HEK293 (cell line): ENCODE results near the gene SLC4A1.

ENCODE experiments used
- CTCF ChIA-PET: fragments of 350-600 bp; formaldehyde crosslinking; extraction: SDS; loops from one replicate; lab custom pipeline; 2021; ENCODE audit warnings: antibody characterized with exemption; lab: Yijun Ruan, JAX
- POLR2A ChIA-PET: fragments of 300-600 bp; formaldehyde crosslinking; extraction: SDS; loops from one replicate; lab custom pipeline; 2020; ENCODE audit warnings: antibody characterized with exemption, inconsistent platforms; lab: Yijun Ruan, JAX
- H3K27ac ChIP-seq: fragments of 200-500 bp; sonication (Bioruptor generic); 2 replicates; pipeline ENCODE4 v1.5.1; 2014; ENCODE audit warnings: low read depth, low read length, control low read depth, inconsistent platforms; ENCODE audit errors: extremely low read depth
- H3K36me3 ChIP-seq, 2 experiments: fragments of 200-500 bp in 1 of 2; sonication (Bioruptor generic) in 1 of 2; 1 replicate in 1 of 2; 2 replicates in 1 of 2; pipeline ENCODE4 v1.5.1; 2014 to 2017; ENCODE audit warnings: inconsistent platforms in 2 of 2, low read length in 2 of 2; ENCODE audit not compliant: control insufficient read depth in 2 of 2, insufficient read depth in 1 of 2
- H3K4me1 ChIP-seq: fragments of 200-500 bp; sonication (Bioruptor generic); 2 replicates; pipeline ENCODE4 v1.5.1; 2014; ENCODE audit warnings: mild to moderate bottlenecking, low read length, inconsistent platforms; ENCODE audit not compliant: control insufficient read depth, insufficient read depth
- H3K4me3 ChIP-seq: 2 replicates; pipeline ENCODE4 v1.5.1; 2011; ENCODE audit warnings: low read depth, mild to moderate bottlenecking, control low read depth, low read length, moderate library complexity
- H3K9me3 ChIP-seq: fragments of 200-500 bp; sonication (Bioruptor generic); 2 replicates; pipeline ENCODE4 v1.5.1; 2014; ENCODE audit warnings: low read depth, low read length, inconsistent platforms; ENCODE audit not compliant: control insufficient read depth, insufficient read depth
- BCL6B ChIP-seq: fragments of 450-650 bp; formaldehyde crosslinking; IDR thresholded peaks from 2 replicates; pipeline ENCODE4 v1.5.1; 2017; ENCODE audit warnings: missing biosample characterization, missing genetic modification characterization
- CTCF ChIP-seq: fragments of 450-650 bp; formaldehyde crosslinking; IDR thresholded peaks from 2 replicates; pipeline ENCODE4 v1.5.1; 2016; ENCODE audit warnings: missing biosample characterization, missing genetic modification characterization
- GLIS1 ChIP-seq: fragments of 450-650 bp; formaldehyde crosslinking; IDR thresholded peaks from 2 replicates; pipeline ENCODE4 v1.5.1; 2016; ENCODE audit warnings: missing biosample characterization, missing genetic modification characterization
- PRDM4 ChIP-seq: fragments of 450-650 bp; formaldehyde crosslinking; IDR thresholded peaks from 2 replicates; pipeline ENCODE4 v1.5.1; 2017; ENCODE audit warnings: missing biosample characterization, missing genetic modification characterization
- YY1 ChIP-seq: fragments of 450-650 bp; formaldehyde crosslinking; IDR thresholded peaks from 2 replicates; pipeline ENCODE4 v1.5.1; 2018; ENCODE audit warnings: missing biosample characterization, missing genetic modification characterization
- ZBTB26 ChIP-seq: fragments of 450-650 bp; formaldehyde crosslinking; optimal IDR thresholded peaks from 2 replicates; pipeline ENCODE3; 2016; ENCODE audit warnings: missing biosample characterization, mild to moderate bottlenecking, missing genetic modification characterization
- ZEB2 ChIP-seq: fragments of 450-650 bp; formaldehyde crosslinking; IDR thresholded peaks from 2 replicates; pipeline ENCODE4 v1.5.1; 2016; ENCODE audit warnings: missing biosample characterization, missing genetic modification characterization
- ZNF132 ChIP-seq: fragments of 450-650 bp; formaldehyde crosslinking; IDR thresholded peaks from 2 replicates; pipeline ENCODE4 v1.5.1; 2017; ENCODE audit warnings: missing biosample characterization, missing genetic modification characterization, borderline replicate concordance
- ZNF155 ChIP-seq: fragments of 450-650 bp; formaldehyde crosslinking; IDR thresholded peaks from 2 replicates; pipeline ENCODE4 v1.5.1; 2016; ENCODE audit warnings: missing biosample characterization, missing genetic modification characterization
- ZNF2 ChIP-seq: fragments of 450-650 bp; formaldehyde crosslinking; IDR thresholded peaks from 2 replicates; pipeline ENCODE4 v1.5.1; 2016; ENCODE audit warnings: missing biosample characterization, missing genetic modification characterization
- ZNF202 ChIP-seq: fragments of 450-650 bp; formaldehyde crosslinking; IDR thresholded peaks from 2 replicates; pipeline ENCODE4 v1.5.1; 2016; ENCODE audit warnings: missing biosample characterization, missing genetic modification characterization, borderline replicate concordance
- ZNF214 ChIP-seq: fragments of 450-650 bp; formaldehyde crosslinking; IDR thresholded peaks from 2 replicates; pipeline ENCODE4 v1.5.1; 2017; ENCODE audit warnings: missing biosample characterization, mild to moderate bottlenecking, missing genetic modification characterization, borderline replicate concordance
- ZNF398 ChIP-seq: fragments of 450-650 bp; formaldehyde crosslinking; IDR thresholded peaks from 2 replicates; pipeline ENCODE4 v1.5.1; 2017; ENCODE audit warnings: missing biosample characterization, missing genetic modification characterization
- ZNF416 ChIP-seq: fragments of 450-650 bp; formaldehyde crosslinking; IDR thresholded peaks from 2 replicates; pipeline ENCODE4 v1.5.1; 2016; ENCODE audit warnings: missing biosample characterization, missing genetic modification characterization
- ZNF596 ChIP-seq: fragments of 450-650 bp; IDR thresholded peaks from 2 replicates; pipeline ENCODE4 v1.5.0; 2018; ENCODE audit warnings: missing biosample characterization, mild to moderate bottlenecking, missing genetic modification characterization, moderate library complexity
- ZNF645 ChIP-seq: fragments of 450-650 bp; formaldehyde crosslinking; IDR thresholded peaks from 2 replicates; pipeline ENCODE4; 2016; ENCODE audit warnings: missing biosample characterization, missing genetic modification characterization
- ZNF677 ChIP-seq: fragments of 450-650 bp; IDR thresholded peaks from 2 replicates; pipeline ENCODE4 v1.5.0; 2018; ENCODE audit warnings: missing biosample characterization, mild to moderate bottlenecking, missing genetic modification characterization, moderate library complexity
- ZNF776 ChIP-seq: fragments of 450-650 bp; formaldehyde crosslinking; IDR thresholded peaks from 2 replicates; pipeline ENCODE4 v1.5.0; 2017; ENCODE audit warnings: missing biosample characterization, missing genetic modification characterization, borderline replicate concordance
- ZNF777 ChIP-seq: fragments of 450-650 bp; formaldehyde crosslinking; IDR thresholded peaks from 2 replicates; pipeline ENCODE4 v1.5.1; 2017; ENCODE audit warnings: missing biosample characterization, missing genetic modification characterization, borderline replicate concordance
- ZSCAN5A ChIP-seq: fragments of 450-650 bp; formaldehyde crosslinking; IDR thresholded peaks from 2 replicates; pipeline ENCODE4 v1.5.1; 2016; ENCODE audit warnings: missing biosample characterization, missing genetic modification characterization

SLC4A1 gene

GRCh38 chr17:44314869-44315661 is 47.1 kb upstream of the SLC4A1 start (continued):
- TF ChIP-seq ZBTB26 (tag by site-specific recombination) = peak; percentile 89
- no peak for TF ChIP-seq ZNF155
- no peak for TF ChIP-seq ZNF677 (tag by site-specific recombination)
- TF ChIP-seq ZNF596 (tag by site-specific recombination) = no peak
- TF ChIP-seq ZNF777 (tag by site-specific recombination) = peak; percentile 66; the same call in 1 of the 2 replicates
- 0 out of 2 replicates have a peak, but pooled peaks have one; percentile 25 for TF ChIP-seq ZNF2 (tag by site-specific recombination)
- no peak for TF ChIP-seq ZNF416
- TF ChIP-seq ZEB2 (tag by site-specific recombination) = peak; percentile 47; the same call in 1 of the 2 replicates
- no peak for TF ChIP-seq ZNF214

- peaks cover 4% of the 10 kb centered on the region; the same call in 1 of the 2 replicates for H3K4me1 ChIP-seq
- POLR2A ChIA-PET = interaction anchor here (0.8 to 6.5 kb wide), 7 partner anchors 10 to 105 kb away, joined by 3 to 38 read pairs (median 5); partner anchors contain the start of genes SLC25A39 and UBTF
- no peak overlapping the region for H3K4me3 ChIP-seq
- no peaks in the 10 kb centered on the region for H3K9me3 ChIP-seq
- CTCF ChIA-PET = interaction anchor here (0.5 to 2.0 kb wide), 5 partner anchors 17 to 93 kb away, joined by 3 to 10 read pairs (median 4); no protein-coding TSS in a partner anchor
- no peak for TF ChIP-seq ZNF132 (tag by site-specific recombination)
- TF ChIP-seq ZEB2 (tag by site-specific recombination) = 0 out of 2 replicates have a peak, but pooled peaks have one; percentile 42
- TF ChIP-seq ZNF776 = no peak
- no peak for TF ChIP-seq CTCF (tag by site-specific recombination)
- peak; percentile 51 for TF ChIP-seq GLIS1
- peak; percentile 75 for TF ChIP-seq ZNF398 (tag by site-specific recombination)
- H3K27ac ChIP-seq = no peak overlapping the region
- peaks cover 0 to 10% of the 10 kb centered on the region in 2 experiments; a peak in 1 of 3 replicates for H3K36me3 ChIP-seq
Measured at GRCh38 chr17:44314524-44314868, 46.6 kb upstream of the SLC4A1 start.

- Histone ChIP-seq H3K4me3 (no peak overlapping the region), H3K9me3 (no peaks in the 10 kb centered on the region), H3K4me1 (peaks cover 4% of the 10 kb centered on the region; the same call in 1 of the 2 replicates), H3K36me3 (peaks cover 0 to 5% of the 10 kb centered on the region in 2 experiments; a peak in 1 of 3 replicates), H3K27ac (no peak overlapping the region)
- TF ChIP-seq BCL6B (tag by site-specific recombination) = no peak
- TF ChIP-seq YY1 = no peak
- no peak for TF ChIP-seq ZNF645
- TF ChIP-seq ZSCAN5A (tag by site-specific recombination) = no peak
- TF ChIP-seq PRDM4 = no peak
- TF ChIP-seq ZNF202 = no peak
- ChIA-PET CTCF (interaction anchor here (0.5 to 2.0 kb wide), 5 partner anchors 17 to 94 kb away, joined by 3 to 10 read pairs (median 4); no protein-coding TSS in a partner anchor), POLR2A (interaction anchor here (0.8 to 6.5 kb wide), 2 partner anchors 93 to 104 kb away, joined by 3 to 38 read pairs; partner anchors contain the start of gene UBTF)
Measured at GRCh38 chr17:44314031-44314430, 46.1 kb upstream of the SLC4A1 start.
